Measurements from ENCODE around the gene SLC22A14. TPM values are rescaled to one million over a fixed set of nuclear protein-coding genes. Genes with fewer than 3 reads are reported as not detected.

Gene SLC22A14
- total RNA-seq, 1 experiment from 2014 or later: not detected

DNA sequence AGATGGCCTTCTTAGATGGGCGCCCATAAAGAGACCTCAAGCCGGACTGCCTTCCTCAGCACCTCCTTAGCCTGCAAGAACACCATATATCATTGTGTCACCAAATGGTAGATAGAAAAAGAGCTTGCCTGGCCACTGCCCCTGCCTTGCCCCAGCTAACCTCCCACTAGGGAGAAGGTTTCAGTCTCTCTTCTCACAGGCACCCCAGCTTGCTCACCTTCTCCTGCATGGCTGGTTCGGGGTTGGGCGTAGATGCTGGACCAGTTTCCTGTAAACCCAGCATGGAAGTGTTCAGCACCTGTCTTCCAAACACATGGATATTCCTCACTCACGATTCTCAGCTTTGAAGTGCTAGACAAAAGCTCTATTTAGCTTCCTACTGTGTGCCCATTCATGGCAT is 3.3 kb upstream of the SLC22A14 start:
- no CpG with 5 or more reads among the region's 5 CpGs for WGBS (ENCODE audit: extremely low coverage, insufficient read length, low lambda C conversion rate)
- 0 out of 7 replicates have a peak, but pooled peaks cover 0 to 2% (median 0%) of the 10 kb centered on the region in 3 experiments for H3K36me3 Mint-ChIP-seq (ENCODE audit: insufficient read depth in 1 of 3, low read depth in 3 of 3)
- H2AFZ ChIP-seq (ENCODE audit: low read length): no peak overlapping the region

More for the DNA sequence above, 3.3 kb upstream of the SLC22A14 start:
- Histone ChIP-seq H3K14ac (ENCODE audit: insufficient read depth, low read length) (no peak overlapping the region), H2BK12ac (ENCODE audit: insufficient read length, low read depth, low read length) (no peak overlapping the region), H4K5ac (ENCODE audit: insufficient read length, low read depth, low read length) (no peak overlapping the region), H2AK5ac (ENCODE audit: insufficient read length, low read length) (no peak overlapping the region), H3K4me1 (ENCODE audit: insufficient read depth, low read length) (no peaks in the 10 kb centered on the region), H2BK15ac (ENCODE audit: low read depth, low read length) (no peak overlapping the region), H2BK5ac (ENCODE audit: insufficient read length, low read length) (no peak overlapping the region), H2BK20ac (ENCODE audit: low read depth, low read length, poor library complexity, severe bottlenecking) (no peak overlapping the region), H3K9ac (ENCODE audit: extremely low read depth, insufficient read length, low read length) (no peak overlapping the region), H3K4me2 (ENCODE audit: insufficient read depth, insufficient read length, low read length) (no peak overlapping the region), H3K79me2 (ENCODE audit: insufficient read depth, low read length) (no peaks in the 10 kb centered on the region), H4K8ac (replicated peaks; ENCODE audit: insufficient read length, low read depth, low read length) (no peak overlapping the region), H3K23me2 (ENCODE audit: insufficient read length, low read depth, low read length, poor library complexity, severe bottlenecking) (no peaks in the 10 kb centered on the region), H3K9me3 (ENCODE audit: control insufficient read depth, low read depth, low read length) (no peaks in the 10 kb centered on the region), H3K79me1 (ENCODE audit: insufficient read depth, low read depth, low read length, poor library complexity, severe bottlenecking) (no peaks in the 10 kb centered on the region), H3K56ac (ENCODE audit: insufficient read length, low read depth, low read length) (no peak overlapping the region), H4K91ac (ENCODE audit: insufficient read length, low read depth, low read length) (no peak overlapping the region), H3K4ac (ENCODE audit: low read depth, low read length) (no peak overlapping the region), H3K23ac (ENCODE audit: insufficient read length, low read depth, low read length) (no peak overlapping the region), H3K27me3 (ENCODE audit: insufficient read depth, low read length) (no peaks in the 10 kb centered on the region), H3T11ph (ENCODE audit: low read length) (no peak overlapping the region), H3K27ac (ENCODE audit: insufficient read length, low read depth, low read length) (no peak overlapping the region), H4K20me1 (ENCODE audit: control insufficient read depth, insufficient read depth, insufficient read length) (no peaks in the 10 kb centered on the region), H3K18ac (ENCODE audit: insufficient read length, low read depth, low read length) (no peak overlapping the region), H2BK120ac (ENCODE audit: low read depth, low read length, poor library complexity, severe bottlenecking) (no peak overlapping the region)
- Mint-ChIP-seq H3K27ac (no peak overlapping the region), H3K27me3 (ENCODE audit: low read depth) (no peaks in the 10 kb centered on the region; the same call in 1 of the 2 replicates), H3K4me1 (peaks cover 7 to 9% of the 10 kb centered on the region in 2 experiments), H3K4me3 (no peak overlapping the region), H3K9me3 (no peaks in the 10 kb centered on the region)
- no peak for DNase-seq
- TF ChIP-seq, protein P1, sequence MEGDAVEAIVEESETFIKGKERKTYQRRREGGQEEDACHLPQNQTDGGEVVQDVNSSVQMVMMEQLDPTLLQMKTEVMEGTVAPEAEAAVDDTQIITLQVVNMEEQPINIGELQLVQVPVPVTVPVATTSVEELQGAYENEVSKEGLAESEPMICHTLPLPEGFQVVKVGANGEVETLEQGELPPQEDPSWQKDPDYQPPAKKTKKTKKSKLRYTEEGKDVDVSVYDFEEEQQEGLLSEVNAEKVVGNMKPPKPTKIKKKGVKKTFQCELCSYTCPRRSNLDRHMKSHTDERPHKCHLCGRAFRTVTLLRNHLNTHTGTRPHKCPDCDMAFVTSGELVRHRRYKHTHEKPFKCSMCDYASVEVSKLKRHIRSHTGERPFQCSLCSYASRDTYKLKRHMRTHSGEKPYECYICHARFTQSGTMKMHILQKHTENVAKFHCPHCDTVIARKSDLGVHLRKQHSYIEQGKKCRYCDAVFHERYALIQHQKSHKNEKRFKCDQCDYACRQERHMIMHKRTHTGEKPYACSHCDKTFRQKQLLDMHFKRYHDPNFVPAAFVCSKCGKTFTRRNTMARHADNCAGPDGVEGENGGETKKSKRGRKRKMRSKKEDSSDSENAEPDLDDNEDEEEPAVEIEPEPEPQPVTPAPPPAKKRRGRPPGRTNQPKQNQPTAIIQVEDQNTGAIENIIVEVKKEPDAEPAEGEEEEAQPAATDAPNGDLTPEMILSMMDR (conservative IDR thresholded peaks at IDR 0.05): no peak

All from H9 (cell line).